Stimulated activated naive CD4-positive, alpha-beta T cell treated with Interleukin-2 at 50 U/mL for 16 hours (primary cell): ENCODE results near the gene ARFGAP1.
"Not testable (repeated sequence)": the region's sequence is repeated elsewhere in the genome, so short reads cannot be mapped to it uniquely, and the experiment has no call there.

Source experiments
- DNase-seq: peaks from one replicate; lab custom pipeline; 2025; lab: John Stamatoyannopoulos, UW

Gene ARFGAP1

DNA sequence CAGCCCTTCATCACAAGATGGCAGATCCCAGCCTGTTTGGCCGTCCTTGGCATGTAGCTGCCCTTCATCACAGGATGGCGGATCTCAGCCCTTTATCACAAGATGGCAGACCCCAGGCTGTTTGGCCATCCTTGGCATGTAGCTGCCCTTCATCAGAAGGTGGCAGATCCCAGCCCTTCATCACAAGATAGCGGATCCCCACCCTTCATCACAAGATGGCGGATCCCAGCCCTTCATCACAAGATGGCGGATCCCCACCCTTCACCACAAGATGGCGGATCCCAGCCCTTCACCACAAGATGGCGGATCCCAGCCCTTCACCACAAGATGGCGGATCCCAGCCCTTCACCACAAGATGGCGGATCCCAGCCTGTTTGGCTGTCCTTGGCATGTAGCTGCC lies 62.4 kb downstream of the ARFGAP1 start:
- DNase-seq, result not testable (repeated sequence)

DNA sequence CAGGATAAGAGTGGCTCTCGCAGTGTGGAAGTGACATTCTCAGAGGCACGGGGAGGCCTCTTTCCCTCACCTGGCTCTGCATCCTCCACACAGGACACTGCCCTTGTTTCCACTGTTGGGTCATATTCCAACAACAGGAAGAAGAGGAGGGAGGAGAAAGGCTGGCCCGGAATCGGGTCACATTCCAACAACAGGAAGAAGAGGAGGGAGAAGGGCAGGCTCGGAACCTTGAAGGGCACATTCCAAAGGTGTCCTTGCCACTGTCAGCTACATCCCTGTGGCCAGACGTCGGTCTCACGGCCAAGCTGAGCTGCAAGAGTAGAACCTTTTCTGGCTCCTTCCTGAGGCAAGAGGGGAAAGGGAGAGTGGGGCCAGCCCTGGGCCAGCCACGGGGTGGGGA lies 63.1 kb downstream of the ARFGAP1 start:
- no peak for DNase-seq

DNA sequence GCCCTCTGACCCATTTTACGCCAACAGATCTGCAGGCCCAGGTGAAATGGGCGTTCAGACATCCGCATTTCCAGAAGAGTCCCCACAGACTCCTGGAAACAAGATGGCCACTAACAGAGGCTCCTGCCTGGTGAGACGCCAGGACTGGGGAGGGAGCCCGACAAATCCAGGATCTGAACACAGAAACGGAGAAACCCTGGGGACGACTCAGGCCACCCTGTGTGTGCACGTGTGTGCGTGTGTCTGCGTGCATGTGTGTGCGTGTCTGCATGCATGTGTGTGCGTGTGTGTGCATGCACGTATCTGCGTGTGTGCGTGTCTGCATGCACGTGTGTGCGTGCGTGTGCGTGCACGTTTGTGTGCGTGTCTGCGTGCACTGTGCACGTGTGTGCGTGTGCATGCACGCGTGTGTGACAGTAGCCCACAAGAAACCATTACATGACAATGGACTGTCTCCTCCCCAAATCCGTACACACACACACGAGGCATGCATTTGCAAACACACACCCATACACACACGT lies 63.7 kb downstream of the ARFGAP1 start:
- no peak for DNase-seq

DNA sequence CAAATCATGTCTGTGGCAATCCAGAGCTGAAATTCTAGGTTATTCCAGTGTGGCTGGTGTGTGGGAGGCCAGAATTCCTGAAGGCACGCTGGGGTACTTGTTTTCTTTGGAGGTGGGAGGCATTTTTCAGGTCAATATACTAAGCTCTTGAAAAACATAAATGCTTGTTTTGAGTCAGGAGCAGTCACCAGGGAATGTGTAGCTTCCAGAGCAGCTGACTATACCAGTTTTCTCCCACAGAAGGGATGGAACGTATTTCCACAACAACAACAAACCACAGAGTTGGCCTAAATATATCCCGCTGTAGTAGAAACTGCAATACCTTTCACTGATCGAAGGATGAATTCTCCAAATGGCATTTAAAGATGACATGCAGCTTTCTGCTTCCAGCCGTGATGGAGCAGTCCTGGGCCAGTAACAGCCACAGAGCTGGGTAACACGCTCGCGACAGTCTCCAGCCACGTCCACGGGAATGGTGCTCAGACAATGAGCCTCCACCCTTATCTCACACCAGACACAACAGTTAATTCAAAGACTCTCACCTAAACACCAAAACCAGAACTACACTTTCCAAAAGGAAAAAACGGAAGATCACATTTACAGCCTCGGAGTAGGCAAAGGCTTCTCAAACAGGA lies 65.3 kb downstream of the ARFGAP1 start:
- no peak for DNase-seq
